H1 (cell line): Measurements from ENCODE around the gene TP53BP1. TPM values are rescaled to one million over a fixed set of nuclear protein-coding genes. Genes with fewer than 3 reads are reported as not detected.

Source experiments
- CTCF ChIA-PET: fragments of 300-600 bp; sonication (Branson Sonifier 250); formaldehyde crosslinking; loops from one replicate; lab custom pipeline; 2021; ENCODE audit not compliant: partially characterized antibody; lab: Charles Lee
- POLR2A ChIA-PET: fragments of 300-600 bp; sonication (Branson Sonifier 250); formaldehyde crosslinking; loops from one replicate; lab custom pipeline; 2021; ENCODE audit warnings: inconsistent platforms; ENCODE audit not compliant: partially characterized antibody; lab: Charles Lee
- DNase-seq, 2 experiments: peaks; one replicate each; pipeline versions ENCODE4 v3.0.0 to v3.0.0-alpha.2; 2010 to 2022; ENCODE audit warnings: low spot score in 2 of 2, low read depth in 1 of 2, mixed read lengths in 1 of 2
- FAIRE-seq: peaks from 2 replicates; lab custom pipeline; 2011; peaks lifted over from hg19 to GRCh38; lab: Jason Lieb, UNC
- H2AFZ ChIP-seq: 2 replicates; pipeline ENCODE4 v1.8.1; 2012; ENCODE audit warnings: low read length, inconsistent platforms
- H2AK5ac ChIP-seq: 2 replicates; pipeline ENCODE4 v1.6.1; 2013; ENCODE audit warnings: low read depth, low read length
- H2BK120ac ChIP-seq: replicated peaks from 2 replicates; pipeline ENCODE3; 2013; ENCODE audit warnings: low read depth, low read length, inconsistent platforms
- H2BK12ac ChIP-seq: 2 replicates; pipeline ENCODE4 v1.6.1; 2013; ENCODE audit warnings: low read depth, low read length
- H2BK15ac ChIP-seq: 2 replicates; pipeline ENCODE4 v1.6.1; 2013; ENCODE audit warnings: low read length
- H2BK20ac ChIP-seq: 2 replicates; pipeline ENCODE4 v1.6.1; 2013; ENCODE audit warnings: low read length
- H2BK5ac ChIP-seq: 2 replicates; pipeline ENCODE4 v1.6.1; 2013; ENCODE audit warnings: low read depth, low read length
- H3K14ac ChIP-seq: 2 replicates; pipeline ENCODE4 v1.6.1; 2013; ENCODE audit warnings: inconsistent platforms; ENCODE audit not compliant: insufficient read length
- H3K18ac ChIP-seq: 2 replicates; pipeline ENCODE4 v1.6.1; 2013; ENCODE audit warnings: low read length; ENCODE audit errors: extremely low read depth
- H3K23ac ChIP-seq: 2 replicates; pipeline ENCODE4 v1.6.1; 2013; ENCODE audit warnings: inconsistent platforms; ENCODE audit not compliant: insufficient read length
- H3K23me2 ChIP-seq: 2 replicates; pipeline ENCODE4 v1.6.1; 2013; ENCODE audit warnings: low read depth, low read length
- H3K27ac ChIP-seq: 2 replicates; pipeline ENCODE4 v1.6.1; 2011; ENCODE audit warnings: low read depth, low read length, inconsistent platforms
- H3K27me3 ChIP-seq, 4 experiments: replicated peaks in 1 of 4; 1 replicate in 1 of 4; 2 replicates in 3 of 4; pipeline versions ENCODE4 v1.6.1 to v1.8.1; 2011 to 2013; ENCODE audit warnings: low read length in 3 of 4, mild to moderate bottlenecking in 3 of 4, inconsistent platforms in 2 of 4, mixed read lengths in 2 of 4, moderate library complexity in 1 of 4; ENCODE audit not compliant: control insufficient read depth in 3 of 4, insufficient read depth in 3 of 4; ENCODE audit errors: extremely low read depth in 1 of 4
- H3K36me3 ChIP-seq, 4 experiments: 2 replicates each; pipeline versions ENCODE4 v1.6.1 to v1.8.1; 2011 to 2013; ENCODE audit warnings: mild to moderate bottlenecking in 4 of 4, low read length in 3 of 4, moderate library complexity in 2 of 4, control low read depth in 1 of 4, inconsistent platforms in 1 of 4; ENCODE audit not compliant: insufficient read depth in 4 of 4, control insufficient read depth in 2 of 4
- H3K4ac ChIP-seq: replicated peaks from 2 replicates; pipeline ENCODE3; 2013; ENCODE audit warnings: low read length, low read depth, mixed read lengths, inconsistent platforms; ENCODE audit not compliant: insufficient read length
- H3K4me1 ChIP-seq, 4 experiments: replicated peaks in 1 of 4; 1 replicate in 1 of 4; 2 replicates in 3 of 4; pipeline versions ENCODE4 v1.6.1 to v1.8.1; 2011 to 2013; ENCODE audit warnings: low read length in 3 of 4, inconsistent platforms in 2 of 4, mixed read lengths in 1 of 4; ENCODE audit not compliant: insufficient read depth in 4 of 4, control insufficient read depth in 3 of 4
- H3K4me2 ChIP-seq, 2 experiments: 2 replicates each; pipeline versions ENCODE4 v1.6.1 to v1.8.1; 2011 to 2013; ENCODE audit warnings: low read depth in 2 of 2, low read length in 2 of 2, control low read depth in 1 of 2, inconsistent platforms in 1 of 2, mild to moderate bottlenecking in 1 of 2; ENCODE audit not compliant: insufficient read depth in 1 of 2
- H3K4me3 ChIP-seq, 4 experiments: fragments of 200-600, 300-600 bp in 1 of 4; sonication (generic), shearing (Covaris generic), sonication (Bioruptor Twin) in 1 of 4; 2 replicates each; pipeline versions ENCODE4 v1.5.1 to v1.8.1; 2011 to 2016; ENCODE audit warnings: low read length in 4 of 4, low read depth in 3 of 4, control low read depth in 2 of 4, inconsistent platforms in 2 of 4, mild to moderate bottlenecking in 2 of 4, mixed read lengths in 1 of 4, moderate library complexity in 1 of 4; ENCODE audit not compliant: insufficient read depth in 2 of 4; ENCODE audit errors: extremely low read depth in 1 of 4
- H3K56ac ChIP-seq: replicated peaks from 2 replicates; pipeline ENCODE3; 2013; ENCODE audit warnings: low read depth, mild to moderate bottlenecking, mixed read lengths, low read length, inconsistent platforms; ENCODE audit not compliant: insufficient read length
- H3K79me1 ChIP-seq: 2 replicates; pipeline ENCODE4 v1.6.1; 2013; ENCODE audit warnings: low read depth, low read length, control low read depth
- H3K79me2 ChIP-seq, 2 experiments: 2 replicates each; pipeline versions ENCODE4 v1.6.1 to v1.8.1; 2012 to 2013; ENCODE audit warnings: low read length in 2 of 2, mild to moderate bottlenecking in 2 of 2, inconsistent platforms in 1 of 2; ENCODE audit not compliant: insufficient read depth in 2 of 2, control insufficient read depth in 1 of 2
- H3K9ac ChIP-seq, 4 experiments: replicated peaks in 1 of 4; 1 replicate in 1 of 4; 2 replicates in 3 of 4; pipeline versions ENCODE4 v1.6.1 to v1.8.1; 2011 to 2013; ENCODE audit warnings: low read depth in 3 of 4, low read length in 3 of 4, control low read depth in 2 of 4, mild to moderate bottlenecking in 2 of 4, moderate library complexity in 2 of 4, inconsistent platforms in 1 of 4; ENCODE audit errors: extremely low read depth in 1 of 4
- H3K9me3 ChIP-seq, 2 experiments: 2 replicates each; pipeline versions ENCODE4 v1.6.1 to v1.8.1; 2012 to 2013; ENCODE audit warnings: mild to moderate bottlenecking in 2 of 2, moderate library complexity in 2 of 2, control low read depth in 1 of 2, inconsistent platforms in 1 of 2, low read depth in 1 of 2, low read length in 1 of 2, mixed read lengths in 1 of 2; ENCODE audit not compliant: insufficient read depth in 2 of 2
- H4K20me1 ChIP-seq, 2 experiments: replicated peaks in 1 of 2; 2 replicates each; pipeline versions ENCODE3 to v1.8.1; 2011 to 2013; ENCODE audit warnings: inconsistent platforms in 2 of 2, low read length in 2 of 2, mild to moderate bottlenecking in 1 of 2; ENCODE audit not compliant: insufficient read depth in 2 of 2, control insufficient read depth in 1 of 2
- H4K5ac ChIP-seq: 2 replicates; pipeline ENCODE4 v1.6.1; 2013; ENCODE audit warnings: low read length, low read depth, mixed read lengths, inconsistent platforms; ENCODE audit not compliant: insufficient read length
- H4K8ac ChIP-seq: 2 replicates; pipeline ENCODE4 v1.8.0; 2013; ENCODE audit warnings: mild to moderate bottlenecking, moderate library complexity, low read length, inconsistent platforms; ENCODE audit not compliant: insufficient read depth; ENCODE audit errors: extremely low read depth
- H4K91ac ChIP-seq: replicated peaks from 2 replicates; pipeline ENCODE3; 2013; ENCODE audit warnings: low read length, mixed read lengths, inconsistent platforms; ENCODE audit not compliant: insufficient read length
- CHD1 ChIP-seq: IDR thresholded peaks from 2 replicates; pipeline ENCODE4 v1.6.1; 2012; ENCODE audit warnings: low read depth, low read length, improper control_type of control experiment
- CREB1 ChIP-seq: IDR thresholded peaks from 2 replicates; pipeline ENCODE4 v1.6.1; 2012; ENCODE audit warnings: inconsistent platforms
- EP300 ChIP-seq, 2 experiments: IDR thresholded peaks; 1 replicate in 1 of 2; 2 replicates in 1 of 2; pipeline ENCODE4 v1.6.1; 2011 to 2012; ENCODE audit warnings: low read depth in 2 of 2, low read length in 2 of 2, mild to moderate bottlenecking in 2 of 2, borderline replicate concordance in 1 of 2, inconsistent platforms in 1 of 2, moderate library complexity in 1 of 2
- EZH2 ChIP-seq: fragments of 200-600 bp; sonication (generic); IDR thresholded peaks from 2 replicates; pipeline ENCODE4 v1.7.1; 2012; ENCODE audit warnings: low read depth, mild to moderate bottlenecking, moderate library complexity, low read length, inconsistent platforms; ENCODE audit not compliant: severe bottlenecking
- FOSL1 ChIP-seq: IDR thresholded peaks from 2 replicates; pipeline ENCODE4 v1.6.1; 2011; ENCODE audit warnings: mild to moderate bottlenecking, low read depth, low read length, moderate library complexity; ENCODE audit not compliant: insufficient read depth
- JUND ChIP-seq: IDR thresholded peaks from 2 replicates; pipeline ENCODE4 v1.6.1; 2011; ENCODE audit warnings: mild to moderate bottlenecking, improper control_type of control experiment, low read length
- KDM1A ChIP-seq: fragments of 200-600, 300-600 bp; sonication (generic); IDR thresholded peaks from 2 replicates; pipeline ENCODE4 v1.7.1; 2016; ENCODE audit warnings: mild to moderate bottlenecking, low read length, borderline replicate concordance
- NRF1 ChIP-seq: IDR thresholded peaks from 2 replicates; pipeline ENCODE4 v1.6.1; 2011; ENCODE audit warnings: mild to moderate bottlenecking, low read depth, low read length, improper control_type of control experiment
- SP2 ChIP-seq: IDR thresholded peaks from 2 replicates; pipeline ENCODE4 v1.6.1; 2012; ENCODE audit warnings: mild to moderate bottlenecking, low read length, inconsistent platforms
- SRF ChIP-seq: IDR thresholded peaks from 2 replicates; pipeline ENCODE4 v1.6.1; 2011; ENCODE audit warnings: mild to moderate bottlenecking, low read depth, low read length, moderate library complexity
- WGBS, 2 experiments: shearing (Covaris generic) in 1 of 2; methylation state at CpG; one replicate each; pipeline versions ENCODE4 v1.1.6 to v1.1.7; 2013 to 2015; ENCODE audit warnings: low lambda C conversion rate in 2 of 2, mixed read lengths in 2 of 2, inconsistent platforms in 1 of 2, low coverage in 1 of 2, missing lambda C conversion rate in 1 of 2; ENCODE audit not compliant: insufficient replicate concordance in 2 of 2, insufficient coverage in 1 of 2, insufficient read length in 1 of 2; ENCODE audit errors: extremely low coverage in 1 of 2, missing lambda C conversion rate in 1 of 2; 5-methylcytosine and 5-hydroxymethylcytosine counted together
- polyA plus RNA-seq, 7 experiments: library from polyadenylated mRNA; depleted of rRNA in 3 of 7; stranded (reverse) in 5 of 7; unstranded in 2 of 7; fragments of >200 nt in 5 of 7; fragments of 200-250 nt in 2 of 7; gene quantifications; 1 replicate in 5 of 7; 2 replicates in 1 of 7; 4 replicates in 1 of 7; pipeline versions ENCODE4 v1.2.1 to v1.2.3, GENCODE V29; 2011 to 2013; ENCODE audit warnings: missing spikeins in 2 of 7, mixed read lengths in 2 of 7
- total RNA-seq: library from RNA; stranded (reverse); fragmentation: NEBNext Ultra II Directional; extraction: Animal tissue kit (Norgen Biotek cat#: 25700); gene quantifications from 2 replicates; pipeline ENCODE4 v1.2.1, GENCODE V29; 2021

The TP53BP1 gene
- total and polyA plus RNA-seq, 2 of the 8 experiments (the other 6 are each of a cell fraction or from before 2014, with no cell fraction given): 34.1 to 63.6 TPM

- Histone ChIP-seq H2BK120ac (no peak overlapping the region), H3K4me1 (peaks cover 6 to 12% (median 6%) of the 10 kb centered on the region in 4 experiments; a peak in 6 of 7 replicates), H3K4ac (no peak overlapping the region), H2BK15ac (no peak overlapping the region), H3K9me3 (no peaks in the 10 kb centered on the region), H4K5ac (no peak overlapping the region), H3K9ac (no peak overlapping the region), H4K91ac (no peak overlapping the region), H2BK20ac (no peak overlapping the region), H3K27me3 (peaks cover 0 to 33% (median 24%) of the 10 kb centered on the region in 4 experiments; a peak in 6 of 7 replicates), H3K23ac (no peak overlapping the region), H2BK5ac (no peak overlapping the region), H3K4me2 (no peak overlapping the region), H3K23me2 (peaks cover 15% of the 10 kb centered on the region; the same call in 1 of the 2 replicates), H2AK5ac (no peak overlapping the region), H3K56ac (no peak overlapping the region), H2AFZ (no peak overlapping the region), H3K14ac (no peak overlapping the region), H2BK12ac (no peak overlapping the region), H4K8ac (no peak overlapping the region), H3K36me3 (no peaks in the 10 kb centered on the region), H3K79me2 (no peaks in the 10 kb centered on the region), H4K20me1 (no peaks in the 10 kb centered on the region), H3K27ac (no peak overlapping the region), H3K79me1 (no peaks in the 10 kb centered on the region), H3K4me3 (no peak overlapping the region), H3K18ac (no peak overlapping the region)
- FAIRE-seq (no peak), DNase-seq (no peak)
- 96% methylated on average over 11 of the region's 11 CpGs; no CpG with 5 or more reads in 1 of the 2 experiments for WGBS, 2 experiments
- POLR2A ChIA-PET: interaction anchor here (1.2 kb wide), 1 partner anchor 10 kb away, joined by 3 read pairs; no protein-coding TSS in a partner anchor
- CTCF ChIA-PET: interaction anchor here (0.9 to 1.6 kb wide), 2 partner anchors 9 to 10 kb away, joined by 3 to 5 read pairs; no protein-coding TSS in a partner anchor
- no peak for TF ChIP-seq EP300 (IDR thresholded peaks at IDR 0.05; ENCODE audit: borderline replicate concordance in 1 of 2, low read depth in 2 of 2, low read length in 2 of 2)
- TF ChIP-seq SP2: no peak
- no peak for TF ChIP-seq CREB1
- no peak for TF ChIP-seq JUND
- TF ChIP-seq EZH2: no peak
- no peak for TF ChIP-seq FOSL1
- no peak for TF ChIP-seq SRF
- TF ChIP-seq NRF1: no peak
- TF ChIP-seq KDM1A: no peak
- TF ChIP-seq CHD1: no peak
Measured at GRCh38 chr15:43521419-43521818, 28.5 kb upstream of the TP53BP1 start.
